Pancreas (tissue), 10 donors: Measurements from ENCODE around the gene TMEM240. TPM values are rescaled to one million over a fixed set of nuclear protein-coding genes. Genes with fewer than 3 reads are reported as not detected.
"Not testable (repeated sequence)": the region's sequence is repeated elsewhere in the genome, so short reads cannot be mapped to it uniquely, and the experiment has no call there.

Experiments used
- ATAC-seq, 4 donors: fragments of 200-7000 bp; cut with Tn5 transposase; one replicate each; pipeline versions ENCODE4 v1.8.0 to v1.9.1; 2020; ENCODE audit warnings: mild to moderate bottlenecking in 4 of 4, moderate library complexity in 4 of 4
- DNase-seq, 6 donors: peaks; one replicate each; pipeline ENCODE4 v3.0.0-alpha.2; 2020
- FAIRE-seq: peaks from 2 replicates; lab custom pipeline; 2012; peaks lifted over from hg19 to GRCh38; lab: Jason Lieb, UNC
- H3K27ac ChIP-seq, 4 donors: fragments of 200-600 bp; sonication (generic); 1 replicate in 3 of 4; 2 replicates in 1 of 4; pipeline versions ENCODE4 v1.5.0 to v1.8.0; 2020
- H3K27me3 ChIP-seq, 4 donors: fragments of 200-600 bp; one replicate each; pipeline ENCODE4 v1.8.0; 2021
- H3K36me3 ChIP-seq, 3 donors: fragments of 200-600 bp; sonication (generic) in 1 of 3; one replicate each; pipeline versions ENCODE4 v1.5.0 to v1.8.0; 2020 to 2021
- H3K4me1 ChIP-seq, 3 donors: fragments of 200-600 bp; one replicate each; pipeline ENCODE4 v1.8.0; 2021
- H3K4me3 ChIP-seq, 4 donors: fragments of 200-600 bp; sonication (generic) in 2 of 4; one replicate each; pipeline versions ENCODE4 v1.5.0 to v1.8.0; 2020 to 2021
- H3K9me3 ChIP-seq, 4 donors: fragments of 200-600 bp; one replicate each; pipeline ENCODE4 v1.8.0; 2021
- WGBS, 2 donors: extraction: QIAGEN DNeasy Blood & Tissue Kit; methylation state at CpG; one replicate each; pipeline ENCODE4 v1.1.7; 2013; 5-methylcytosine and 5-hydroxymethylcytosine counted together
- intact Hi-C, 3 donors: fragments of 100-400 bp; cut with DNase I; formaldehyde crosslinking; loops; one replicate each; pipeline versions ENCODE4 v1.11.1 to v1.14.2; 2022
- polyA plus RNA-seq, 2 donors: library from polyadenylated mRNA; stranded (reverse); fragments of 200-250 nt; gene quantifications; one replicate each; pipeline ENCODE4 v1.2.3, GENCODE V29; 2013
- total RNA-seq, 6 donors: library from RNA; stranded (reverse); fragmentation: NEBNext Ultra II Directional in 4 of 6; extraction: Animal tissue kit (Norgen Biotek cat#: 25700) in 4 of 6; gene quantifications; one replicate each; pipeline versions ENCODE4 v1.2.1 to v1.2.4, GENCODE V29; 2021 to 2023
- TF ChIP-seq, protein P1 (sequence below), 4 donors: fragments of 200-600 bp; sonication (generic) in 3 of 4; IDR thresholded peaks; one replicate each; pipeline versions ENCODE4 v1.5.0 to v1.8.0; 2021; ENCODE audit warnings: antibody characterized with exemption in 4 of 4
- donor health status: healthy with polysubstance abuse.
- donor health status: DM: no; HTN: no; CAD: no; lungs with moderate emphysema.
- donor health status: DM: no; HTN: no; CAD: no.
- donor health status: control.
- donor health status: control.
- donor health status: Bipolar disorder and iron deficiency.
- donor health status: DM: yes; HTN: yes; CAD: no.
- donor health status: DM: no; HTN: no; CAD: no.
- donor health status: DM: no; HTN: no; CAD: no.
- donor health status: DM: yes; HTN: yes; CAD: no.

TMEM240 gene
- total and polyA plus RNA-seq, 8 donors: 0.22 to 3.6 (median 0.79) TPM; not detected in 1

DNA sequence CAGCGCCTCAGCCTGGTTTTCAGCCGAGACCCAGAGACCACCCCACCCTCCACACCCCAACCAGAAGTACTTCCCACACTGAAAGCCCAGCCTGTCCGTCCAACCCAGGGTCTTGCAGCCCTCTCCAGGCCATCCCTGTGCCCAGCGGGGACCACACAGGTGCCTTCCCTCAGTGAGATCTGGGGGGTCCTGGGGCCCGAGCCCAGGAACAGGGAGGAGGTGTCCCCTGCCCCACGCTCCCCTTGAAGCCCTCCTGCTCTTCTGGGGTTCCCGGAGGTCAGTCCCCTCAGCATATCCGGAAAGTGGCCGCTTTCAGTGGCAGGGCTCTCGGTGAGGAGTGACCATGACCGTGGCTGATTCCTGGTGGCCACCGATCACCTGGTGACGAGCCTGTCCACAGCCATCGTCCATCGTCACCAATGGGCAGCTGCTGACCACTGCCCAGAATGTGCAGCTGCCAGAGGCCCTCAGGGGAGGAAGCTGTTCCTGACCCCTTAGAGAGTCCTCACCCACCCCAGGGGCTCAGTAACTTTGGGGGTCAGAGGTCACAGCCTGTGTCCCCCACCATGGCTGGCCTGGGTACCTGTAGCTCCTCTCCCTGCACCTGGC lies 3.4 kb downstream of the TMEM240 start:
- H3K4me1 ChIP-seq: no peaks in the 10 kb centered on the region
- ATAC-seq (no peak), FAIRE-seq (no peak), DNase-seq (peak in 1 of 6 donors; percentile 45)
- TF ChIP-seq, protein P1, sequence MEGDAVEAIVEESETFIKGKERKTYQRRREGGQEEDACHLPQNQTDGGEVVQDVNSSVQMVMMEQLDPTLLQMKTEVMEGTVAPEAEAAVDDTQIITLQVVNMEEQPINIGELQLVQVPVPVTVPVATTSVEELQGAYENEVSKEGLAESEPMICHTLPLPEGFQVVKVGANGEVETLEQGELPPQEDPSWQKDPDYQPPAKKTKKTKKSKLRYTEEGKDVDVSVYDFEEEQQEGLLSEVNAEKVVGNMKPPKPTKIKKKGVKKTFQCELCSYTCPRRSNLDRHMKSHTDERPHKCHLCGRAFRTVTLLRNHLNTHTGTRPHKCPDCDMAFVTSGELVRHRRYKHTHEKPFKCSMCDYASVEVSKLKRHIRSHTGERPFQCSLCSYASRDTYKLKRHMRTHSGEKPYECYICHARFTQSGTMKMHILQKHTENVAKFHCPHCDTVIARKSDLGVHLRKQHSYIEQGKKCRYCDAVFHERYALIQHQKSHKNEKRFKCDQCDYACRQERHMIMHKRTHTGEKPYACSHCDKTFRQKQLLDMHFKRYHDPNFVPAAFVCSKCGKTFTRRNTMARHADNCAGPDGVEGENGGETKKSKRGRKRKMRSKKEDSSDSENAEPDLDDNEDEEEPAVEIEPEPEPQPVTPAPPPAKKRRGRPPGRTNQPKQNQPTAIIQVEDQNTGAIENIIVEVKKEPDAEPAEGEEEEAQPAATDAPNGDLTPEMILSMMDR (IDR thresholded peaks at IDR 0.05): no peak
- no peaks in the 10 kb centered on the region for H3K9me3 ChIP-seq
- 91 to 96% methylated on average over 15 of the region's 15 CpGs for WGBS, 2 donors
- intact Hi-C loops: no loop called here
- H3K27me3 ChIP-seq: no peaks in the 10 kb centered on the region
- H3K36me3 ChIP-seq: peaks cover 0 to 8% (median 0%) of the 10 kb centered on the region in 3 donors
- no peak overlapping the region for H3K27ac ChIP-seq
- H3K4me3 ChIP-seq: no peak overlapping the region

DNA sequence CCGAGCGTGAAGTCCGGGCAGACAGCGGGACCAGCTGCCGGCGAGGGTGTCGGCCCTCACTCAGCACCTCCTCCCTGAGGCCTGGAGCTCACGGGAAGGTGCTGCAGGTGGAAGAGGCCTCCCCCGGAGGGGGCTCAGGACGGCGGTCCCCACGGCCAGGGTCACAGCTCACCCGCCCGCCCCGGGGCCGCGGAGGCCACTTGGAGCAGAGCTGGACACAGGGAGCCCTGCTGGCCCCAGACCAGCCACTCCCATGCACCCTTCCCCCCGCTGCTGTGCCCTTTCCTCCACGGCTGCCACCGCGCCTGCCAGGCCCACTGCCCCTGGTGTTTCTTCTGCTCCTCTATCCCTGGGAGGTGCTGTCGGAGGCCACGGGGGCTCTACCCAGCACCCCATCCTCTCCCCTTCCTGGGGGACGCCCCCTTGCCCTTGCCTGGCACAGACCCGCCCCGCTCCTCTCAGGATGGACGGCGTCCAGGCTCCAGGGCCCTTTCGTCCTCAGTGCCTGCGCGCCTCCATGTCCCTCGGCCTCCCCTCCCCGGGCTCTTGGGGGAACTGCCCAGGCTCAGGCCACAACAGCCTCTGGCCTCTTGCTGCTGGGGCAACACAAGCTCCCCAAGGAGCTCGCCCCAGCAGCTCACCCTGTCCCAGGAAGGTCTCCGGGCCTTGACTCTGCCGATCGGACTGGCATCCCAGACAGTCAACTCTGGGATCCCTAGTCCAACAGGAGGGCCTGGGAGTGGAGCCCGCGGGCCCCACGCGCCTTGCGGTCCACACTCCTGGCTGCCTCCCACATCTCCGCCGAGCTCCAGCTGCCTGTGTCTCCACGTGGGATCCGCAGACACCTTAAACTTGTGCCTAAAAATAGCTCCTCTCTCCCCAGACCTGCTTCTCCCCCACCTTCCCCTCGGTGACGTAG lies 4.1 kb downstream of the TMEM240 start:
- ATAC-seq: no peak
- Histone ChIP-seq H3K27ac (no peak overlapping the region), H3K36me3 (peaks cover 0 to under 1% (median 0%) of the 10 kb centered on the region in 3 donors), H3K27me3 (no peaks in the 10 kb centered on the region), H3K4me1 (no peaks in the 10 kb centered on the region), H3K9me3 (no peaks in the 10 kb centered on the region), H3K4me3 (no peak overlapping the region)
- TF ChIP-seq, protein P1 (IDR thresholded peaks at IDR 0.05): no peak
- DNase-seq: peak in 1 of 6 donors; percentile 71
- intact Hi-C loops: no loop called here
- 81% methylated on average over 43 to 48 of the region's 48 CpGs for WGBS, 2 donors
- FAIRE-seq: no peak

DNA sequence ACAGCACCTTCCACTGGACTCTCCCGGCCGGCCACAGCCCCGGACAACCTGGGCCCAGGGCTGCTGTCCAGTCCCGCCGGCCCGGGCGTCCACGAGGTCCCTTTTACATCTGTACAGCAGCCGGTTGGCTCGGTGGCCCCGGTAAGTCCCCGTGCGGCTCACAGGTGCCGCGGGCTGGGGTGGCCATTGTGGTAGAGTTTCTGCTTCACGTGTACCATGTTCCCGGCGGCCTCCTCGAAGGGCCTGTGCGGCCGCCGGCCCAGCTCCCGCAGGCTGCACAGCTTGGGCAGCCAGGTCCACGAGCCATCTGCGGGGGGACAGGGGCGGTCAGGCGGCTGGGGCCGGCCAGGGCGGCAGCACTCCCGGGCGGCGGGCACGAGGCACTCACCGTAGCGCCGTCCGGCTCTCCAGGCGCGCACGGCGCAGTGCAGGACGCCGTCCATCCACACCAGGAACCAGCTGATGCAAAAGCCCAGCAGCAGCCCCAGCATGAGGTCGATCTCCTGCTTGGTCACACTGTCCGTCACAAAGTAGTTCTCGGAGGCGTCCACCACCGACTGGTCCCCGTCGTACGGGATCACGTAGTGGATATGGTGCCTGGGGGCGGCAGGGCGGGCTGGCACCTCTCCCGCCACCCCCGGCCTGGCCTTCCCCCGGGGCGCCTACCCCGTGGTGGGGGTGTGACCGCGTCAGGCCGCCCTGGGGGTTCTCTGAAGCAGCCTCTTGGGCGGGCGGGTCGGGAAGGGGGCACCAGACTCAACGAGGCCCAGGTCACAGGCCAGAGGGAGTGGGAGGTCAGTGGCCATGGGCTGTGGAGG lies 5.0 kb downstream of the TMEM240 start:
- H3K4me1 ChIP-seq: no peaks in the 10 kb centered on the region
- no peak for ATAC-seq
- DNase-seq: peak in 2 of 6 donors; percentile 24 to 69
- 94 to 95% methylated on average over 56 to 66 of the region's 66 CpGs for WGBS, 2 donors
- H3K36me3 ChIP-seq: no peaks in the 10 kb centered on the region
- no peak for FAIRE-seq
- H3K27me3 ChIP-seq: no peaks in the 10 kb centered on the region
- TF ChIP-seq, protein P1 (IDR thresholded peaks at IDR 0.05): no peak
- no peaks in the 10 kb centered on the region for H3K9me3 ChIP-seq
- H3K4me3 ChIP-seq: no peak overlapping the region
- H3K27ac ChIP-seq: no peak overlapping the region
- intact Hi-C loops: no loop called here

DNA sequence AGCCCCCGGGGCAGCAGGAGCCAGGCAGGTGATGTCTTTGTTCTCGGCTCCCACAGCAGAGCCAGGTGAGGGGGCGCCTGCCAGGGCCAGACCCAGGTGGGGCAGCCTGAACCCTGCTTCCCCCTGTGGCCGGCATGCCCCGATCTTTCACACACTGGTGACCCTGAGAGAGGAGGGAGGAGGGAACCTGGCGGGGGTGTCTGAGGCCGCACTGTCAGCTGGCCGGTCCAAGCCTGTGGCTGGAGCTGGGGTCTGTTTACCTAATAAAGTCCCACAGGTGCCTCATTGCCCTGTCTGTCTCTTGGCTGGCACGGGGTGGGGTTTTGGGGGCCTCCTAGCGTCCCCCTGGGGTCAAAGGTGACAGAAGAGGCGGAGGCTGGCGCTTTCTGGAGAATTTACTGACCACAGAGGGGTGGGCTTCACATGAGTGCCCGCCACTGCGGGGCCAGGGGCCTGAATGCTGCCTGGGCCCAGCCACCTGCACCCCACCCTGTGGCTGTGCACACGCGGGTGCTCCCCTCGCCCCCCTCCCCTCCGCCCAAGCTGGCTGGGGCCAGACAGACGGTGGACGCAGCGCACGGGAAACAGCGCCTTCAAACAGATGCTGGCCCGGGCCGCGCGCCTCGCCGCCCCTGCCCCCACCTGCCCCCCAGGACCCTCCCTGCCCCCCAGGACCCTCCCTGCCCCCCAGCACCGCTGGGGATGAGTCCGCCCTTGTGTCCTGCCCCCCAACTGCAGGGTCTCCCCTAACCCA lies 5.8 kb downstream of the TMEM240 start:
- Histone ChIP-seq H3K9me3 (no peaks in the 10 kb centered on the region), H3K36me3 (no peaks in the 10 kb centered on the region), H3K4me1 (no peaks in the 10 kb centered on the region), H3K27ac (no peak overlapping the region), H3K27me3 (no peaks in the 10 kb centered on the region), H3K4me3 (no peak overlapping the region)
- WGBS, 2 donors: 89 to 93% methylated on average over 26 to 31 of the region's 31 CpGs
- ATAC-seq (no peak), FAIRE-seq (no peak), DNase-seq (peak in 2 of 6 donors; percentile 31 to 64)
- TF ChIP-seq, protein P1 (IDR thresholded peaks at IDR 0.05): no peak
- intact Hi-C loops: no loop called here

DNA sequence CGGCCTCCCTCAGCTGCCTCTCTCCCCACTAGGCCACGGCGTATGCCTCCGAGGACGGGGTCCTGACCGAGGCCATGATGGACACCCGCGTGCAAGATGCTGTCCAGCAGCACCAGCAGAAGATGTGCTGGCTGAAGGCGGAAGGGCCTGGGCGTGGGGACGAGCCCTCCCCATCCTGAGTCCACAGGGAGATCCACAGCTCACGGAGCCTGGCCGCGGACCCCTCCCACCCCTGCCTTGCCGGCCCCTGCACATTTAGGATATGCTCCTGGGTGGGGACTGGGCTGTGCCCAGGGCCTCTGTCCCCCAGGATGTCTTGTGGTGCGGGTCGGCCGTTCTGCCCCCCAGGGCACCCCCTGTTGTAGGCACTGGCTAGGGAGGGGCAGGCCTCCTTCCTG lies 6.5 kb downstream of the TMEM240 start:
- H3K27me3 ChIP-seq, H3K4me3 ChIP-seq, intact Hi-C loops, FAIRE-seq, H3K9me3 ChIP-seq, H3K36me3 ChIP-seq, H3K27ac ChIP-seq, H3K4me1 ChIP-seq: not testable (repeated sequence)
- DNase-seq (peak in 2 of 6 donors; percentile 26 to 80), ATAC-seq (peak in 1 of 4 donors; percentile 5)
- WGBS, 2 donors: 92 to 94% methylated on average over 17 to 18 of the region's 18 CpGs

DNA sequence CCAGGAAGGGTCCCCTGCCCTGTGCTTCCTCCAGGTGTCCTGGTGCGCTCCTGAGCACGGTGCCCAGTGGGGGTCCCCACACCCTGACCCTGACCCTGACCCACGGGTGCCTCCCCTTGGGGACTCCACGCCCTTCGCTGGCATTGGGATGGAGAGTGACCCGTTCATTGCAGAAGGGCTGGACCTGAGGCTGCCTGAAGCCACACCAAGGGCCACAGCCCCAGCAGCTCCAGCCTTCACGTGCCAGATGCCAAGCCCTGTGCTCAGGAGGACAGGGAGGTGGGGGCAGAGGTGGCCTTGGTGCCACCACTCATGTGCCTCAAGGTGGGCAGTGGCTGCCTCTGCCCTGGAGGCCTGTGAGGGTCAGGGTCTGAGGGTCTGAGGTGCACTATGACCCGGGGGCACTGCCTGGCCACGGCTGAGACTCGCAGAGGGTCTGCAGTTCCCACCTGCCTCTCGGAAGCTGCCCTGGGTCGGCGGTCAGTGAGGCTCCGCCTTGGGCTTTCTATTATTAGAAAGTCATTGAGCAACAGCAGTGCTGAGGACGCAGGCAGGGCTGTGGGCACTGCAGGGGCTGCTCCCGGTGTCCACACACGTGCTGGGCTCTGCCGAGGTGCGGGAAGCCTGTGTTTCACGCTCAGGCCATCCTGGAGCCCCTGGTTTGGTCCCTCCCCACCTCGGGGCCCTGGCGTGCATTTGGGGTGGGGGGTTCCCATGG lies 7.1 kb downstream of the TMEM240 start:
- ATAC-seq (peak in 2 of 4 donors; percentile 3 to 8), DNase-seq (peak in 1 of 6 donors; percentile 67)
- H3K36me3 ChIP-seq, intact Hi-C loops, H3K9me3 ChIP-seq, H3K27ac ChIP-seq, H3K4me1 ChIP-seq, H3K27me3 ChIP-seq, FAIRE-seq, H3K4me3 ChIP-seq: not testable (repeated sequence)
- WGBS, 2 donors: 80 to 83% methylated on average over 13 to 19 of the region's 22 CpGs
